Breast epithelium (tissue), 4 donors: Measurements from ENCODE around the gene GULP1. TPM values are rescaled to one million over a fixed set of nuclear protein-coding genes. Genes with fewer than 3 reads are reported as not detected.

Experiments
- DNase-seq, 2 donors: peaks; one replicate each; pipeline ENCODE4 v3.0.0-alpha.2; 2019; ENCODE audit warnings: low spot score in 2 of 2
- H3K27ac ChIP-seq, 2 donors: fragments of 200-600 bp; sonication (generic) in 1 of 2; one replicate each; pipeline ENCODE4 v1.5.1; 2016 to 2019; ENCODE audit warnings: mild to moderate bottlenecking in 1 of 2
- H3K27me3 ChIP-seq, 2 donors: fragments of 200-600 bp; sonication (generic) in 1 of 2; one replicate each; pipeline versions ENCODE4 v1.5.1 to v1.6.0; 2017 to 2019; ENCODE audit warnings: control low read depth in 1 of 2, mild to moderate bottlenecking in 1 of 2
- H3K36me3 ChIP-seq: fragments of 200-600 bp; one replicate; pipeline ENCODE4 v1.5.1; 2019
- H3K4me1 ChIP-seq, 2 donors: fragments of 200-600 bp; sonication (generic); one replicate each; pipeline ENCODE4 v1.5.1; 2016 to 2019; ENCODE audit warnings: control low read depth in 1 of 2
- H3K4me3 ChIP-seq, 3 donors: fragments of 200-600 bp; sonication (generic); 1 replicate in 2 of 3; 2 replicates in 1 of 3; pipeline ENCODE4 v1.5.1; 2016 to 2019; ENCODE audit warnings: mild to moderate bottlenecking in 3 of 3, moderate library complexity in 2 of 3
- H3K9me3 ChIP-seq, 2 donors: fragments of 200-600 bp; sonication (generic) in 1 of 2; one replicate each; pipeline ENCODE4 v1.5.1; 2016 to 2019; ENCODE audit warnings: control low read depth in 1 of 2
- CTCF ChIP-seq, 3 donors: fragments of 450-650 bp; IDR thresholded peaks; one replicate each; pipeline ENCODE4 v1.5.1; 2016 to 2017; ENCODE audit warnings: antibody characterized with exemption in 3 of 3, mild to moderate bottlenecking in 3 of 3, moderate library complexity in 3 of 3
- POLR2A ChIP-seq: fragments of 450-650 bp; IDR thresholded peaks from one replicate; pipeline ENCODE4 v1.6.1; 2016; ENCODE audit warnings: antibody characterized with exemption, mild to moderate bottlenecking, moderate library complexity
- POLR2AphosphoS5 ChIP-seq, 3 donors: sonication (generic); formaldehyde crosslinking; IDR thresholded peaks; one replicate each; pipeline ENCODE4 v1.6.1; 2017; ENCODE audit warnings: antibody characterized with exemption in 3 of 3
- intact Hi-C: fragments of 100-400 bp; cut with DNase I; formaldehyde crosslinking; loops from one replicate; pipeline ENCODE4 v1.15.1; 2023; ENCODE audit warnings: low total_unique reads
- total RNA-seq, 3 donors: library from RNA; depleted of rRNA; stranded (reverse); fragments of >200 nt; gene quantifications; one replicate each; pipeline ENCODE4 v1.1.0, GENCODE V29; 2016

The GULP1 gene
- total RNA-seq, 3 donors from 2014 or later, result 16.5 to 47.9 (median 43.8) TPM

DNA sequence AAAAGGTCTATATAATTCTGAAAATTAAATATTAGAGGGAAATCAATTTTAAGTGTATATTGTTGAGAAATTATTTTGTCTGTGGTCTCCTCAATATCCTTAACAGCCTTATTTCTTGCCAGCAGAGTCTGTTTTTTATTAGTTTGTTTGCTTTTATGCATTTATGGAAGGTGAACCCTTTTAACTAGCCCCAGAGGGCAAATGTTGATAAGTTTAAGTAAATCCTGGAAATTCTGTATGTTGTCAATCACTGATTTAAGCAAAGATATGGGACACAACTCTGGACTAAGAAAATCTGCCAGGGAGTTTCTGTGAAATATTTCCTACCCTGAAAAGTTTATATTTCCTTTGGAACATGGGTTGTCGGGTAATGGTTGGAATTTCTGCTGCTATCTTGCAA lies 343.0 kb downstream of the GULP1 start:
- no peaks in the 10 kb centered on the region for H3K27me3 ChIP-seq
- H3K9me3 ChIP-seq, result no peaks in the 10 kb centered on the region
- intact Hi-C loops, result no loop called here
- TF ChIP-seq POLR2AphosphoS5 (IDR thresholded peaks at IDR 0.05) (no peak), POLR2A (no peak), CTCF (IDR thresholded peaks at IDR 0.05) (no peak)
- H3K4me3 ChIP-seq, result no peak overlapping the region
- DNase-seq, result no peak
- no peaks in the 10 kb centered on the region for H3K4me1 ChIP-seq
- no peak overlapping the region for H3K27ac ChIP-seq
- H3K36me3 ChIP-seq, result no peaks in the 10 kb centered on the region
